A673 (cell line): ENCODE data around the gene SMOC2. TPM values are rescaled to one million over a fixed set of nuclear protein-coding genes. Genes with fewer than 3 reads are reported as not detected.

Experiments used
- BruUV-seq: library from RNA; stranded (reverse); fragments of 400-500 nt; replicated peaks from 2 replicates; lab custom pipeline; 2021; lab: Mats Ljungman, UMichigan
- CTCF ChIA-PET: fragments of 300-600 bp; sonication (Branson Sonifier 250); formaldehyde crosslinking; loops from one replicate; lab custom pipeline; 2022; ENCODE audit warnings: antibody characterized with exemption; lab: Charles Lee
- POLR2A ChIA-PET: fragments of 300-600 bp; sonication (Branson Sonifier 250); formaldehyde crosslinking; loops from one replicate; lab custom pipeline; 2022; ENCODE audit warnings: antibody characterized with exemption; ENCODE audit not compliant: low non-redundant PET; lab: Charles Lee
- DNase-seq: peaks from one replicate; pipeline ENCODE4 v3.0.0-alpha.2; 2015; ENCODE audit warnings: low spot score
- H3K27ac ChIP-seq: fragments of 200-600 bp; sonication (generic); 2 replicates; pipeline ENCODE4 v1.5.1; 2016; ENCODE audit warnings: mixed run types, low read depth, mild to moderate bottlenecking, mixed read lengths, antibody characterized with exemption, low read length; ENCODE audit not compliant: poor library complexity, severe bottlenecking
- H3K27me3 ChIP-seq: fragments of 200-600 bp; sonication (generic); replicated peaks from 2 replicates; pipeline ENCODE4 v1.6.1; 2017; ENCODE audit warnings: mixed run types, low read depth, mild to moderate bottlenecking, mixed read lengths, antibody characterized with exemption, low read length; ENCODE audit not compliant: insufficient read depth, poor library complexity
- H3K36me3 ChIP-seq: fragments of 200-600 bp; sonication (generic); 2 replicates; pipeline ENCODE4 v1.6.1; 2016; ENCODE audit warnings: mixed run types, mild to moderate bottlenecking, mixed read lengths, antibody characterized with exemption, low read length; ENCODE audit not compliant: insufficient read depth, poor library complexity, severe bottlenecking
- H3K4me1 ChIP-seq: fragments of 200-600 bp; sonication (generic); 2 replicates; pipeline ENCODE4 v1.6.1; 2017; ENCODE audit warnings: mixed run types, mild to moderate bottlenecking, mixed read lengths, antibody characterized with exemption, low read length; ENCODE audit not compliant: insufficient read depth, poor library complexity, severe bottlenecking
- H3K4me3 ChIP-seq: fragments of 200-600 bp; sonication (generic); 2 replicates; pipeline ENCODE4 v1.5.1; 2016; ENCODE audit warnings: low read depth, mixed run types, mild to moderate bottlenecking, mixed read lengths, low read length; ENCODE audit not compliant: poor library complexity, severe bottlenecking
- H3K9me3 ChIP-seq: fragments of 200-600 bp; sonication (generic); 2 replicates; pipeline ENCODE4 v1.6.1; 2016; ENCODE audit warnings: mixed run types, low read depth, mild to moderate bottlenecking, mixed read lengths, antibody characterized with exemption, low read length; ENCODE audit not compliant: poor library complexity, severe bottlenecking
- CTCF ChIP-seq: fragments of 300-800, 200-600 bp; sonication (generic); conservative IDR thresholded peaks from 2 replicates; pipeline ENCODE4 v1.5.1; 2017; ENCODE audit warnings: low read depth, mild to moderate bottlenecking, antibody characterized with exemption, low read length, moderate library complexity, mixed read lengths
- EZH2 ChIP-seq: fragments of 200-600 bp; sonication (generic); IDR thresholded peaks from 2 replicates; pipeline ENCODE4 v1.6.1; 2017; ENCODE audit warnings: borderline replicate concordance, low read depth, mild to moderate bottlenecking, mixed read lengths, antibody characterized with exemption, low read length; ENCODE audit not compliant: poor library complexity, severe bottlenecking
- intact Hi-C: fragments of 100-400 bp; cut with micrococcal nuclease; formaldehyde crosslinking; loops from one replicate; pipeline ENCODE4 v1.10.0; 2022; ENCODE audit not compliant: unreplicated experiment
- total RNA-seq: library from RNA; stranded (reverse); gene quantifications from 2 replicates; pipeline ENCODE4 v1.2.3, GENCODE V29; 2021

The SMOC2 gene
- total RNA-seq, 1 experiment from 2014 or later = 1.8 TPM

DNA sequence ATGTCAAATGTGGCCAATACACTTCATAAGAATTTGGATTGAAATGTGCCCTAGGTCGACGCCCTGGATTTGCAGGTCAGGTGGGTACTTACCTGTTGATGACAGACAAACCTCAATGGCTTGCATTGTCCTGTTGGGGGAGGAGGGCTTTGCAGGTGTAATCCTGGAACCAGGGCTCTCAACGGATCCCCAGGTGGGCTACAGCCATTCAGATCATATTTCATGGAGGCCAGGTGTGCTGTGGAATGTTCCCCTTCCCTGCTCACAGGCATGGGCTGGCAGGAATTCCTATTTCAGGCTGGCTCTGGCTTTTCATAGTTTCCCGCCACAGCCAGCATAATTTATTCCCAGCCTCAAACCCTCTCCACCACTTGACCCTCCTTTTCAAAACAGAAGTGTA lies 254.7 kb downstream of the SMOC2 start:
- TF ChIP-seq CTCF (no peak), EZH2 (no peak)
- POLR2A ChIA-PET = no interaction called here
- DNase-seq = no peak
- BruUV-seq = no TSS peak
- intact Hi-C loops = no loop called here
- no peaks in the 10 kb centered on the region for H3K9me3 ChIP-seq
- H3K27ac ChIP-seq = no peak overlapping the region
- H3K4me3 ChIP-seq = no peak overlapping the region
- H3K27me3 ChIP-seq = no peaks in the 10 kb centered on the region
- no peaks in the 10 kb centered on the region for H3K36me3 ChIP-seq
- no peaks in the 10 kb centered on the region for H3K4me1 ChIP-seq
- CTCF ChIA-PET = no interaction called here

- no peaks in the 10 kb centered on the region for H3K4me1 ChIP-seq
- ChIA-PET POLR2A (no interaction called here), CTCF (no interaction called here)
- no peak overlapping the region for H3K27ac ChIP-seq
- TF ChIP-seq CTCF (no peak), EZH2 (no peak)
- no peaks in the 10 kb centered on the region for H3K9me3 ChIP-seq
- no peaks in the 10 kb centered on the region for H3K27me3 ChIP-seq
- no peak overlapping the region for H3K4me3 ChIP-seq
- BruUV-seq = no TSS peak
- intact Hi-C loops = no loop called here
- no peak for DNase-seq
- no peaks in the 10 kb centered on the region for H3K36me3 ChIP-seq
Observed at GRCh38 chr6:168698923-168699322, 257.9 kb downstream of the SMOC2 start.

- DNase-seq = no peak
- Histone ChIP-seq H3K27me3 (no peaks in the 10 kb centered on the region), H3K36me3 (no peaks in the 10 kb centered on the region), H3K9me3 (no peaks in the 10 kb centered on the region), H3K27ac (no peak overlapping the region), H3K4me3 (no peak overlapping the region), H3K4me1 (no peaks in the 10 kb centered on the region)
- TF ChIP-seq EZH2 (no peak), CTCF (no peak)
- ChIA-PET POLR2A (no interaction called here), CTCF (no interaction called here)
- no TSS peak for BruUV-seq
- intact Hi-C loops = no loop called here
Observed at GRCh38 chr6:168699631-168700295, 258.8 kb downstream of the SMOC2 start.
